GM23338 (cell line): ENCODE measurements around the gene ZNF331. TPM values are rescaled to one million over a fixed set of nuclear protein-coding genes. Genes with fewer than 3 reads are reported as not detected.

Experiments
- ATAC-seq: fragments of 200-7000 bp; cut with Tn5 transposase; 3 replicates; pipeline ENCODE4 v1.9.1; 2020
- DNase-seq: peaks from one replicate; pipeline ENCODE4 v3.0.0-alpha.2; 2015; ENCODE audit warnings: low spot score
- H2AFZ ChIP-seq: fragments of 200-600 bp; sonication (generic); 2 replicates; pipeline ENCODE4 v1.8.0; 2016; ENCODE audit warnings: antibody characterized with exemption, mild to moderate bottlenecking, moderate library complexity
- H3F3A ChIP-seq: fragments of 200-600 bp; sonication (generic); replicated peaks from 2 replicates; pipeline ENCODE4 v1.8.0; 2017; ENCODE audit warnings: antibody characterized with exemption, mixed run types, low read depth
- H3K27ac ChIP-seq: fragments of 200-600 bp; sonication (generic); 2 replicates; pipeline ENCODE4 v1.6.1; 2016; ENCODE audit warnings: low read depth
- H3K27me3 ChIP-seq: fragments of 200-600 bp; sonication (generic); 2 replicates; pipeline ENCODE4 v1.8.0; 2016; ENCODE audit warnings: mild to moderate bottlenecking, mixed run types, moderate library complexity; ENCODE audit not compliant: insufficient read depth
- H3K36me3 ChIP-seq: fragments of 200-600 bp; sonication (generic); 2 replicates; pipeline ENCODE4 v1.8.0; 2016; ENCODE audit warnings: mild to moderate bottlenecking; ENCODE audit not compliant: insufficient read depth
- H3K4me1 ChIP-seq: fragments of 200-600 bp; sonication (generic); 2 replicates; pipeline ENCODE4 v1.8.0; 2016; ENCODE audit warnings: mild to moderate bottlenecking, moderate library complexity; ENCODE audit not compliant: insufficient read depth
- H3K4me2 ChIP-seq: fragments of 200-600 bp; sonication (generic); 2 replicates; pipeline ENCODE4 v1.7.1; 2017; ENCODE audit warnings: mixed run types
- H3K4me3 ChIP-seq: fragments of 200-600 bp; sonication (generic); 2 replicates; pipeline ENCODE4 v1.6.1; 2016; ENCODE audit warnings: mixed run types
- H3K79me2 ChIP-seq: fragments of 200-600 bp; sonication (generic); replicated peaks from 2 replicates; pipeline ENCODE4 v1.8.0; 2017; ENCODE audit warnings: mild to moderate bottlenecking; ENCODE audit not compliant: insufficient read depth
- H3K9me2 ChIP-seq: fragments of 200-600 bp; sonication (generic); 2 replicates; pipeline ENCODE4 v1.8.0; 2017; ENCODE audit not compliant: insufficient read depth
- H4K20me1 ChIP-seq: fragments of 200-600 bp; sonication (generic); replicated peaks from 2 replicates; pipeline ENCODE4 v1.8.0; 2017; ENCODE audit warnings: mild to moderate bottlenecking; ENCODE audit not compliant: insufficient read depth
- H3K27ac Mint-ChIP-seq: 2 replicates; pipeline ENCODE4 v1.8.0; 2020; ENCODE audit warnings: inconsistent platforms, mild to moderate bottlenecking, moderate library complexity, mixed read lengths
- H3K27me3 Mint-ChIP-seq: 3 replicates; pipeline ENCODE4 v1.8.0; 2022; ENCODE audit warnings: low read depth, mild to moderate bottlenecking, moderate library complexity, mixed read lengths, inconsistent platforms; ENCODE audit not compliant: insufficient read depth, poor library complexity
- H3K36me3 Mint-ChIP-seq: 3 replicates; pipeline ENCODE4 v1.8.0; 2021; ENCODE audit warnings: low read depth, mild to moderate bottlenecking, inconsistent platforms, moderate library complexity, mixed read lengths
- H3K4me1 Mint-ChIP-seq: 3 replicates; pipeline ENCODE4 v1.8.0; 2020; ENCODE audit warnings: mild to moderate bottlenecking, inconsistent platforms, mixed read lengths
- H3K4me3 Mint-ChIP-seq: 3 replicates; pipeline ENCODE4 v1.8.0; 2021; ENCODE audit warnings: moderate library complexity, mild to moderate bottlenecking, inconsistent platforms, mixed read lengths
- H3K9me3 Mint-ChIP-seq: 3 replicates; pipeline ENCODE4 v1.8.0; 2020; ENCODE audit warnings: moderate library complexity, mild to moderate bottlenecking, inconsistent platforms, mixed read lengths
- CREB1 ChIP-seq: fragments of 250-450 bp; sonication (Bioruptor Pico); IDR thresholded peaks from 2 replicates; pipeline ENCODE4 v1.5.0; 2020; ENCODE audit warnings: low read depth, mild to moderate bottlenecking, moderate library complexity
- EZH2phosphoT487 ChIP-seq: fragments of 200-600 bp; sonication (generic); IDR thresholded peaks from one replicate; pipeline ENCODE4 v1.8.1; 2018; ENCODE audit warnings: antibody characterized with exemption; ENCODE audit not compliant: unreplicated experiment
- STAT1 ChIP-seq: IDR thresholded peaks from one replicate; pipeline ENCODE4 v1.6.1; 2016; ENCODE audit warnings: antibody characterized with exemption; ENCODE audit not compliant: unreplicated experiment
- polyA plus RNA-seq: library from polyadenylated mRNA; unstranded; fragments of >200 nt; fragmentation: Nextera tagmentation; extraction: Ambion mirVana; gene quantifications from 2 replicates; pipeline ENCODE4 v1.2.1, GENCODE V29; 2016
- total RNA-seq: library from RNA; depleted of rRNA; stranded (reverse); fragments of >200 nt; shearing (Covaris generic); gene quantifications from 2 replicates; pipeline ENCODE4 v1.2.3, GENCODE V29; 2014
- TF ChIP-seq, protein P1 (sequence below): fragments of 250-450 bp; sonication (Bioruptor Pico); IDR thresholded peaks from 2 replicates; pipeline ENCODE4 v1.5.0; 2020; ENCODE audit warnings: mild to moderate bottlenecking, moderate library complexity

ZNF331 gene
- total and polyA plus RNA-seq, 2 experiments from 2014 or later = 36.2 to 46.5 TPM

- H3K27me3 Mint-ChIP-seq = peaks cover 14% of the 10 kb centered on the region
- H3K79me2 ChIP-seq = no peaks in the 10 kb centered on the region
Observed at GRCh38 chr19:53624771-53625545, 87.0 kb downstream of the ZNF331 start.

More at GRCh38 chr19:53624771-53625545, 87.0 kb downstream of the ZNF331 start:
- H3K4me1 Mint-ChIP-seq = peaks cover 8% of the 10 kb centered on the region
- Histone ChIP-seq H3K9me2 (no peaks in the 10 kb centered on the region), H3K4me3 (no peak overlapping the region), H2AFZ (peak overlapping the region; percentile 43; the same call in 1 of the 2 replicates), H3K4me1 (0 out of 2 replicates have a peak, but pooled peaks cover 5% of the 10 kb centered on the region), H3K4me2 (no peak overlapping the region), H3K36me3 (no peaks in the 10 kb centered on the region), H4K20me1 (no peaks in the 10 kb centered on the region), H3K27ac (no peak overlapping the region), H3F3A (peaks cover 4% of the 10 kb centered on the region; the same call in 1 of the 2 replicates), H3K27me3 (no peaks in the 10 kb centered on the region)
- H3K27ac Mint-ChIP-seq = no peak overlapping the region
- no peak overlapping the region for H3K4me3 Mint-ChIP-seq
- no peak for ATAC-seq
- no peak for DNase-seq
- no peaks in the 10 kb centered on the region for H3K9me3 Mint-ChIP-seq
- no peaks in the 10 kb centered on the region for H3K36me3 Mint-ChIP-seq
- no peak for TF ChIP-seq EZH2phosphoT487
- TF ChIP-seq, protein P1, sequence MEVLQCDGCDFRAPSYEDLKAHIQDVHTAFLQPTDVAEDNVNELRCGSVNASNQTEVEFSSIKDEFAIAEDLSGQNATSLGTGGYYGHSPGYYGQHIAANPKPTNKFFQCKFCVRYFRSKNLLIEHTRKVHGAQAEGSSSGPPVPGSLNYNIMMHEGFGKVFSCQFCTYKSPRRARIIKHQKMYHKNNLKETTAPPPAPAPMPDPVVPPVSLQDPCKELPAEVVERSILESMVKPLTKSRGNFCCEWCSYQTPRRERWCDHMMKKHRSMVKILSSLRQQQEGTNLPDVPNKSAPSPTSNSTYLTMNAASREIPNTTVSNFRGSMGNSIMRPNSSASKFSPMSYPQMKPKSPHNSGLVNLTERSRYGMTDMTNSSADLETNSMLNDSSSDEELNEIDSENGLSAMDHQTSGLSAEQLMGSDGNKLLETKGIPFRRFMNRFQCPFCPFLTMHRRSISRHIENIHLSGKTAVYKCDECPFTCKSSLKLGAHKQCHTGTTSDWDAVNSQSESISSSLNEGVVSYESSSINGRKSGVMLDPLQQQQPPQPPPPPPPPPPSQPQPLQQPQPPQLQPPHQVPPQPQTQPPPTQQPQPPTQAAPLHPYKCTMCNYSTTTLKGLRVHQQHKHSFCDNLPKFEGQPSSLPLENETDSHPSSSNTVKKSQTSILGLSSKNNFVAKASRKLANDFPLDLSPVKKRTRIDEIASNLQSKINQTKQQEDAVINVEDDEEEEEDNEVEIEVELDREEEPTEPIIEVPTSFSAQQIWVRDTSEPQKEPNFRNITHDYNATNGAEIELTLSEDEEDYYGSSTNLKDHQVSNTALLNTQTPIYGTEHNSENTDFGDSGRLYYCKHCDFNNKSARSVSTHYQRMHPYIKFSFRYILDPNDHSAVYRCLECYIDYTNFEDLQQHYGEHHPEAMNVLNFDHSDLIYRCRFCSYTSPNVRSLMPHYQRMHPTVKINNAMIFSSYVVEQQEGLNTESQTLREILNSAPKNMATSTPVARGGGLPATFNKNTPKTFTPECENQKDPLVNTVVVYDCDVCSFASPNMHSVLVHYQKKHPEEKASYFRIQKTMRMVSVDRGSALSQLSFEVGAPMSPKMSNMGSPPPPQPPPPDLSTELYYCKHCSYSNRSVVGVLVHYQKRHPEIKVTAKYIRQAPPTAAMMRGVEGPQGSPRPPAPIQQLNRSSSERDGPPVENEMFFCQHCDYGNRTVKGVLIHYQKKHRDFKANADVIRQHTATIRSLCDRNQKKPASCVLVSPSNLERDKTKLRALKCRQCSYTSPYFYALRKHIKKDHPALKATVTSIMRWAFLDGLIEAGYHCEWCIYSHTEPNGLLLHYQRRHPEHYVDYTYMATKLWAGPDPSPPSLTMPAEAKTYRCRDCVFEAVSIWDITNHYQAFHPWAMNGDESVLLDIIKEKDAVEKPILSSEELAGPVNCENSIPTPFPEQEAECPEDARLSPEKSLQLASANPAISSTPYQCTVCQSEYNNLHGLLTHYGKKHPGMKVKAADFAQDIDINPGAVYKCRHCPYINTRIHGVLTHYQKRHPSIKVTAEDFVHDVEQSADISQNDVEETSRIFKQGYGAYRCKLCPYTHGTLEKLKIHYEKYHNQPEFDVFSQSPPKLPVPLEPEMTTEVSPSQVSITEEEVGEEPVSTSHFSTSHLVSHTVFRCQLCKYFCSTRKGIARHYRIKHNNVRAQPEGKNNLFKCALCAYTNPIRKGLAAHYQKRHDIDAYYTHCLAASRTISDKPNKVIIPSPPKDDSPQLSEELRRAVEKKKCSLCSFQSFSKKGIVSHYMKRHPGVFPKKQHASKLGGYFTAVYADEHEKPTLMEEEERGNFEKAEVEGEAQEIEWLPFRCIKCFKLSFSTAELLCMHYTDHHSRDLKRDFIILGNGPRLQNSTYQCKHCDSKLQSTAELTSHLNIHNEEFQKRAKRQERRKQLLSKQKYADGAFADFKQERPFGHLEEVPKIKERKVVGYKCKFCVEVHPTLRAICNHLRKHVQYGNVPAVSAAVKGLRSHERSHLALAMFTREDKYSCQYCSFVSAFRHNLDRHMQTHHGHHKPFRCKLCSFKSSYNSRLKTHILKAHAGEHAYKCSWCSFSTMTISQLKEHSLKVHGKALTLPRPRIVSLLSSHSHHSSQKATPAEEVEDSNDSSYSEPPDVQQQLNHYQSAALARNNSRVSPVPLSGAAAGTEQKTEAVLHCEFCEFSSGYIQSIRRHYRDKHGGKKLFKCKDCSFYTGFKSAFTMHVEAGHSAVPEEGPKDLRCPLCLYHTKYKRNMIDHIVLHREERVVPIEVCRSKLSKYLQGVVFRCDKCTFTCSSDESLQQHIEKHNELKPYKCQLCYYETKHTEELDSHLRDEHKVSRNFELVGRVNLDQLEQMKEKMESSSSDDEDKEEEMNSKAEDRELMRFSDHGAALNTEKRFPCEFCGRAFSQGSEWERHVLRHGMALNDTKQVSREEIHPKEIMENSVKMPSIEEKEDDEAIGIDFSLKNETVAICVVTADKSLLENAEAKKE (CRISPR knock-in tag) = no peak
- TF ChIP-seq CREB1 (CRISPR knock-in tag) = no peak
- no peak for TF ChIP-seq STAT1
